Measurements from ENCODE around the gene PURB. TPM values are rescaled to one million over a fixed set of nuclear protein-coding genes. Genes with fewer than 3 reads are reported as not detected.
A peak's percentile ranks its signal among the peaks of the same experiment; 100 is the strongest.

The PURB gene
- total RNA-seq, 1 experiment from 2014 or later, result 8.9 TPM

GRCh38 chr7:44847920-44848634, 37.3 kb downstream of the PURB start, which contains the start of gene H2AZ2:
Gene H2AZ2 (minus strand): TSS chr7:44848087. CDS start chr7:44847971, 116 bp downstream.
- H3K4me1 ChIP-seq (ENCODE audit: insufficient read depth, low read length), result peaks cover 11% of the 10 kb centered on the region
- H3K9me3 ChIP-seq (ENCODE audit: low read length), result no peaks in the 10 kb centered on the region
- no TSS peak for BruUV-seq (replicated peaks)
- H3K9ac ChIP-seq (ENCODE audit: low read length), result peak within 1 kb of the TSS; percentile 89
- ChIA-PET POLR2A (ENCODE audit: unreplicated experiment) (no interaction called here), CTCF (interaction anchor here (0.7 to 1.5 kb wide), 2 partner anchors 9 to 206 kb away, joined by 3 read pairs; no protein-coding TSS in a partner anchor)
- H4K20me1 ChIP-seq (ENCODE audit: low read length), result peaks cover 35% of the 10 kb centered on the region
- peak within 1 kb of the TSS; percentile 84 for H3K4me2 ChIP-seq (ENCODE audit: low read length)
- H3F3A ChIP-seq (ENCODE audit: low read length, unreplicated experiment), result no peaks in the 10 kb centered on the region
- peaks cover 45% of the 10 kb centered on the region for H3K79me2 ChIP-seq (ENCODE audit: low read length)
- intact Hi-C loops (cut with micrococcal nuclease), result loop anchor here (1.0 to 10.0 kb wide), 3 partner anchors 52 to 260 kb away; partner anchors contain the start of gene PPIA
- H3K9me2 ChIP-seq (replicated peaks; ENCODE audit: low read length), result no peaks in the 10 kb centered on the region
- H3K36me3 ChIP-seq (ENCODE audit: low read depth, low read length), result no peaks in the 10 kb centered on the region
- no peaks in the 10 kb centered on the region for H3K27me3 ChIP-seq (ENCODE audit: low read length)
- DNase-seq (peak; percentile 99), ATAC-seq (peak; percentile 87)
- peak within 1 kb of the TSS; percentile 80 for H2AFZ ChIP-seq (ENCODE audit: low read length)
- H3K4me3 ChIP-seq (ENCODE audit: low read length), result peak within 1 kb of the TSS; percentile 77
- TF ChIP-seq EZH2phosphoT487 (IDR thresholded peaks at IDR 0.05; ENCODE audit: borderline replicate concordance, low read length) (no peak), EZH2 (IDR thresholded peaks at IDR 0.05; ENCODE audit: low read length, unreplicated experiment) (no peak), CTCF (conservative IDR thresholded peaks at IDR 0.05; ENCODE audit: low read depth, low read length) (peak; percentile 7; the same call in 1 of the 2 replicates)
- peak within 1 kb of the TSS; percentile 84 for H3K27ac ChIP-seq (ENCODE audit: low read length)

GRCh38 chr7:44847509-44847919, 37.8 kb downstream of the PURB start:
- POLR2A ChIA-PET (ENCODE audit: unreplicated experiment), result no interaction called here
- no peaks in the 10 kb centered on the region for H3K27me3 ChIP-seq (ENCODE audit: low read length)
- H3K4me1 ChIP-seq (ENCODE audit: insufficient read depth, low read length), result peaks cover 11% of the 10 kb centered on the region
- DNase-seq, result peak; percentile 75
- H3K4me3 ChIP-seq (ENCODE audit: low read length), result peak overlapping the region; percentile 77
- peaks cover 35% of the 10 kb centered on the region for H4K20me1 ChIP-seq (ENCODE audit: low read length)
- BruUV-seq (replicated peaks), result TSS peak; percentile 62
- peak overlapping the region; percentile 82 for H3K9ac ChIP-seq (ENCODE audit: low read length)
- peak; percentile 72 for ATAC-seq
- H3K4me2 ChIP-seq (ENCODE audit: low read length), result peak overlapping the region; percentile 84
- peaks cover 1% of the 10 kb centered on the region; the same call in 1 of the 2 replicates for H3K36me3 ChIP-seq (ENCODE audit: low read depth, low read length)
- TF ChIP-seq EZH2phosphoT487 (IDR thresholded peaks at IDR 0.05; ENCODE audit: borderline replicate concordance, low read length) (no peak), EZH2 (IDR thresholded peaks at IDR 0.05; ENCODE audit: low read length, unreplicated experiment) (no peak), CTCF (conservative IDR thresholded peaks at IDR 0.05; ENCODE audit: low read depth, low read length) (peak; percentile 77)
- no peaks in the 10 kb centered on the region for H3K9me3 ChIP-seq (ENCODE audit: low read length)
- H3F3A ChIP-seq (ENCODE audit: low read length, unreplicated experiment), result no peaks in the 10 kb centered on the region
- intact Hi-C loops (cut with micrococcal nuclease), result loop anchor here (10.0 kb wide), 1 partner anchor 113 kb away; no protein-coding TSS in a partner anchor
- peaks cover 51% of the 10 kb centered on the region for H3K79me2 ChIP-seq (ENCODE audit: low read length)
- H3K27ac ChIP-seq (ENCODE audit: low read length), result peak overlapping the region; percentile 45
- H2AFZ ChIP-seq (ENCODE audit: low read length), result peak overlapping the region; percentile 40; the same call in 1 of the 2 replicates
- H3K9me2 ChIP-seq (replicated peaks; ENCODE audit: low read length), result no peaks in the 10 kb centered on the region
- CTCF ChIA-PET, result interaction anchor here (1.5 kb wide), 1 partner anchor 9 kb away, joined by 3 read pairs; no protein-coding TSS in a partner anchor

Data from PC-3 (cell line).